ENCODE results near the gene LRRK1. TPM values are rescaled to one million over a fixed set of nuclear protein-coding genes. Genes with fewer than 3 reads are reported as not detected.

Gene LRRK1
- total RNA-seq, 1 experiment from 2014 or later: 3.7 TPM

- Histone ChIP-seq H3K4me3 (no peak overlapping the region), H3K27ac (no peak overlapping the region), H3K27me3 (replicated peaks) (no peaks in the 10 kb centered on the region), H3K9me3 (replicated peaks) (no peaks in the 10 kb centered on the region), H3K4me1 (replicated peaks) (peaks cover 15% of the 10 kb centered on the region), H3K36me3 (no peaks in the 10 kb centered on the region)
- DNase-seq (ENCODE audit: low read depth in 1 of 2, low spot score in 2 of 2): no peak
Observed at GRCh38 chr15:101113114-101114005, 194.2 kb downstream of the LRRK1 start.

- peak in 1 of 2 experiments; percentile 43 for DNase-seq (ENCODE audit: low read depth in 1 of 2, low spot score in 2 of 2)
- no peak overlapping the region for H3K27ac ChIP-seq
- H3K4me3 ChIP-seq: no peak overlapping the region
- no peaks in the 10 kb centered on the region for H3K27me3 ChIP-seq (replicated peaks)
- H3K36me3 ChIP-seq: no peaks in the 10 kb centered on the region
- H3K4me1 ChIP-seq (replicated peaks): peaks cover 15% of the 10 kb centered on the region
- H3K9me3 ChIP-seq (replicated peaks): no peaks in the 10 kb centered on the region
Observed at GRCh38 chr15:101114166-101114565, 195.0 kb downstream of the LRRK1 start.

- DNase-seq (ENCODE audit: low read depth in 1 of 2, low spot score in 2 of 2): no peak
- H3K27me3 ChIP-seq (replicated peaks): no peaks in the 10 kb centered on the region
- peaks cover 15% of the 10 kb centered on the region for H3K4me1 ChIP-seq (replicated peaks)
- H3K9me3 ChIP-seq (replicated peaks): no peaks in the 10 kb centered on the region
- no peak overlapping the region for H3K27ac ChIP-seq
- H3K4me3 ChIP-seq: no peak overlapping the region
- no peaks in the 10 kb centered on the region for H3K36me3 ChIP-seq
Observed at GRCh38 chr15:101114610-101115009, 195.5 kb downstream of the LRRK1 start.

DNA sequence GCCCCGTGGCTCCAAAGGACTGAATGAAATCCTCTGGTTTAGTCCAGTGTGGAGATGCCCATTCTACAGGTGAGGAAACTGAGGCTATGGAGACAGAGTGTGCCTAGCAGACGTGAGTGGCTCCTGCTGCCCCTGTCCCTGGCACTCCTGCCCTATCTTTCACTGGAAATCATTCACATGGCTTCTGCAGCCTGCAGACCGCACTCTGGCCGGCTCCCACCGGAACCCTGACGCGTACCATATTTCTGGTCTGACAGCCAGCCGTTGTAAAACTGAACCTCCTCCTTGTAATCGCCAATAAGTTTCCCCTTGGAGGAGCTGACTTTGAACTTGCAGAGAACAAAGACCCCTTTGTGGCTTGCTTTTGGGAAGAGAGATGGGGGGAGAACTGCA lies 196.2 kb downstream of the LRRK1 start:
- H3K27me3 ChIP-seq (replicated peaks): no peaks in the 10 kb centered on the region
- peaks cover 15% of the 10 kb centered on the region for H3K4me1 ChIP-seq (replicated peaks)
- H3K36me3 ChIP-seq: no peaks in the 10 kb centered on the region
- no peak overlapping the region for H3K27ac ChIP-seq
- no peaks in the 10 kb centered on the region for H3K9me3 ChIP-seq (replicated peaks)
- DNase-seq (ENCODE audit: low read depth in 1 of 2, low spot score in 2 of 2): no peak
- no peak overlapping the region for H3K4me3 ChIP-seq

DNA sequence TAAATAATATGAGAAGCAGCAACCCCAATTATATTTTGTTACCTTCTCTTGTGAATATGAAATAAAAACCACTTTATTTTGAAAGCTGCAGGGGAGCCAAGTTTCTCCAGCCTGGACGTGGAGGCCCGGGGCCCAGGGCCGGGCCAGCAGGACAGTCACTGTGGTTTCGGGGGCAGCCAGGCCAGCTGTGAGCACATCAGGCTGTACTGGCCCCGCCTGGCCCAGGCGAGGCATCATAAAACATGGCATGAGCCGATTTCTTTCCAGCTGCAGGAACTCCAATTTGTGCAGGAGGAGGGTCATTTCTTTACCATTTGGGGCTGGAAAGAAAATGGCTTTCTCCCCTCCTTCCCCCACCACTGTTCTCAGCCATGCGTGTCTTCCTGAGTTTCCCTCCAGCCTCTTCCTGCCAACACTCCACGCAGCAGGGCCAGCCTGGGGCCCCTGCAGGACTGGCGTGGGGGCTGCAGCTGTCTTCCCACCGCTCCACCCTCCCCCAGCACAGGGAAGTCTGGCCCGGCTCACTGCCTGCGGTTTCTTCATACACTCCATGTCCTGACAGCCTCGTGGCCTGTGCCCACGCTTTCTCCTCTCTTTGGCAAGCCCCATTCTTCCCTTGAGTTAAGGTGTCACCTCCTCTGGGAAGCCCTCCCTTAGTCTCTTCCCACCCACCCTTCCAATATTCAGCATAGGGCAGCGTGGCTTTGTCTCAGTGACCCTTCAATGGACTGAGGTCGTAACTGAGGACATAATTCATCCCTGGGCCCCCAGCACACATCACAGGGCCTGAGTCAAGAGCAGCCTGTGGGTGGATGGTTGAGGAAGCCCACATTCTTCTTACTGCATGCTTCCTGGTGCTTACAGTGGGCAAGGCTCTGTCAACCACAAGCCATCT lies 196.9 kb downstream of the LRRK1 start:
- no peaks in the 10 kb centered on the region for H3K27me3 ChIP-seq (replicated peaks)
- H3K4me3 ChIP-seq: no peak overlapping the region
- H3K9me3 ChIP-seq (replicated peaks): no peaks in the 10 kb centered on the region
- H3K36me3 ChIP-seq: no peaks in the 10 kb centered on the region
- H3K4me1 ChIP-seq (replicated peaks): peaks cover 18% of the 10 kb centered on the region
- no peak for DNase-seq (ENCODE audit: low read depth in 1 of 2, low spot score in 2 of 2)
- no peak overlapping the region for H3K27ac ChIP-seq

DNA sequence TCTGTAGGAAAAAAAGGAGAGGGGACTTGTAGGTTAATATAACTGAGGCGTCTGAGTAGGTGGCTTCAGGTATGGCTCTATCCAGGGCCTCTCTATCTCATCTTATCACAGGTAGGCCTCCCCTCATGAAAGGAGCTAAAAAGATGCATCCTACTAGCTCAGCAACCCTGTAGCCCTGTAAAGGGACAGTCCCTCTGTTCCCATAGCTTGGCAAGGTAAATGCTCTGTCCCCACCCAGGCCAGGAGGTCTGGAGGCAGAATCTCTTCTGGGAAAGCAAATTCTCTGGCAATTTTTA lies 197.5 kb downstream of the LRRK1 start:
- Histone ChIP-seq H3K4me1 (replicated peaks) (peaks cover 23% of the 10 kb centered on the region), H3K9me3 (replicated peaks) (no peaks in the 10 kb centered on the region), H3K36me3 (no peaks in the 10 kb centered on the region), H3K4me3 (no peak overlapping the region), H3K27me3 (replicated peaks) (no peaks in the 10 kb centered on the region), H3K27ac (no peak overlapping the region)
- DNase-seq (ENCODE audit: low read depth in 1 of 2, low spot score in 2 of 2): no peak

GRCh38 chr15:101118116-101118515 lies 199.0 kb downstream of the LRRK1 start:
- no peaks in the 10 kb centered on the region for H3K9me3 ChIP-seq (replicated peaks)
- H3K4me1 ChIP-seq (replicated peaks): peaks cover 29% of the 10 kb centered on the region
- H3K4me3 ChIP-seq: no peak overlapping the region
- H3K27ac ChIP-seq: no peak overlapping the region
- H3K36me3 ChIP-seq: no peaks in the 10 kb centered on the region
- H3K27me3 ChIP-seq (replicated peaks): no peaks in the 10 kb centered on the region
- no peak for DNase-seq (ENCODE audit: low read depth in 1 of 2, low spot score in 2 of 2)

DNA sequence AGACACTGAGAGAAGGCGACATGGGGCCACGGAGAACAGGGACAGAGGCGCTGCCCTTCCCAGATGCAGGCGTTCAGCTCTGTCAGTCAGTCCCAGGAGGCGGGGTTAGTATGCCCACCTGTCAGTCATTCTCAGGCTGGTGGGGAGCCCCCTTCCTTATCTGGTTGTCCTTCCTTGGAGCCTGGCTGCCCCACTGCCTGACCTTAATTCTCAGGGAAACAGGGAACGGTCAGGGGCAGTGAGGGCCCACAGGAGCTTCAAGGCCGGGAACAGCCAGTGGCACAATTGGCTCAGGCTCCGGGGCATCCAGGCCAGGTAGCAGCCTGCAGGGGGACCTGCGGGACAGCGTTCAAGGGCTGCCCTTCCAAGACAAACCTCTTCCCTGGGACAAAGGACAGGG lies 199.5 kb downstream of the LRRK1 start:
- H3K27ac ChIP-seq: no peak overlapping the region
- no peak for DNase-seq (ENCODE audit: low read depth in 1 of 2, low spot score in 2 of 2)
- H3K27me3 ChIP-seq (replicated peaks): no peaks in the 10 kb centered on the region
- no peaks in the 10 kb centered on the region for H3K36me3 ChIP-seq
- no peaks in the 10 kb centered on the region for H3K9me3 ChIP-seq (replicated peaks)
- H3K4me1 ChIP-seq (replicated peaks): peaks cover 30% of the 10 kb centered on the region
- no peak overlapping the region for H3K4me3 ChIP-seq

DNA sequence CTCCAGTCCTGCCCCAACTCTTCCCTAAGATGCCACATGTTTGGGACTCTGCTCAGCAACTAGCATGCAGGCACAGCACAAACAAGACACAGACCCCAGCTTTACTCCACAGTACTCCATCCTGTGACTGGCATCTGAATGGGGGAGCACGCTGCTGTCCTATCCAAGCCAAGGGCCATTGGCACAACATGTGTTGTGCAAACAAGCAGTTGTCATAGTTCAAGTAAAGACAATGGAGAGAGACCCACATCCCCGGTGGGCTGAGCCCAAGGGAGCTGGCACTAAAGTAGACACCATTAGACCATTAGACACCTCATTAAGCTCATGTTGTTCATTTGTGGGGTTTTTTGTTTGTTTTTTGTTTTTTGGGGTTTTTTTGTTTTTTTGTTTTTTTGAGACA lies 200.0 kb downstream of the LRRK1 start:
- Histone ChIP-seq H3K27ac (no peak overlapping the region), H3K27me3 (replicated peaks) (no peaks in the 10 kb centered on the region), H3K9me3 (replicated peaks) (no peaks in the 10 kb centered on the region), H3K4me1 (replicated peaks) (peaks cover 36% of the 10 kb centered on the region), H3K4me3 (no peak overlapping the region), H3K36me3 (no peaks in the 10 kb centered on the region)
- no peak for DNase-seq (ENCODE audit: low read depth in 1 of 2, low spot score in 2 of 2)

Other genes starting within 250 kb of the LRRK1 start
- gene ALDH1A3, start 39.5 kb upstream of the LRRK1 start, total RNA-seq (2014; rRNA removed; shearing (Covaris generic)): 1.9 and 2.2 TPM in 2 replicates